GM12875 (cell line): Measurements from ENCODE around the gene NLRP1.

Experiments
- H3K4me3 ChIP-seq: one replicate; pipeline ENCODE4 v1.5.1; 2011; ENCODE audit warnings: low read depth, low read length, control low read depth
- CTCF ChIP-seq: IDR thresholded peaks from 2 replicates; pipeline ENCODE4 v1.5.1; 2011; ENCODE audit warnings: low read depth, mild to moderate bottlenecking, control low read depth, inconsistent platforms, low read length, moderate library complexity, borderline replicate concordance; ENCODE audit not compliant: insufficient read depth

NLRP1 gene

GRCh38 chr17:5591966-5592365, 7.7 kb upstream of the NLRP1 start:
- H3K4me3 ChIP-seq = no peak overlapping the region
- 0 out of 2 replicates have a peak, but pooled peaks have one; percentile 4 for TF ChIP-seq CTCF

GRCh38 chr17:5588584-5588983, 4.3 kb upstream of the NLRP1 start:
- no peak overlapping the region for H3K4me3 ChIP-seq
- TF ChIP-seq CTCF = no peak

- no peak overlapping the region for H3K4me3 ChIP-seq
- TF ChIP-seq CTCF = peak; percentile 77
Observed at GRCh38 chr17:5587438-5588032, 3.2 kb upstream of the NLRP1 start.

GRCh38 chr17:5585836-5586521, 1.7 kb upstream of the NLRP1 start:
- no peak for TF ChIP-seq CTCF
- H3K4me3 ChIP-seq = no peak overlapping the region

GRCh38 chr17:5585287-5585794, 1.0 kb upstream of the NLRP1 start:
- no peak overlapping the region for H3K4me3 ChIP-seq
- no peak for TF ChIP-seq CTCF

GRCh38 chr17:5583426-5584382, 605 bp downstream of the NLRP1 start:
- H3K4me3 ChIP-seq = peak overlapping the region; percentile 78

More at GRCh38 chr17:5583426-5584382, 605 bp downstream of the NLRP1 start:
- TF ChIP-seq CTCF = no peak
